HUES64 (cell line): Measurements from ENCODE around the gene GPR155.
"Not testable (repeated sequence)": the region's sequence is repeated elsewhere in the genome, so short reads cannot be mapped to it uniquely, and the experiment has no call there.

Experiments
- H3K27ac ChIP-seq: 2 replicates; pipeline ENCODE4 v1.7.0; 2013; ENCODE audit warnings: low read depth, low read length, inconsistent platforms
- H3K27me3 ChIP-seq: 2 replicates; pipeline ENCODE4 v1.6.1; 2013; ENCODE audit warnings: mild to moderate bottlenecking, low read length; ENCODE audit not compliant: insufficient read depth
- H3K36me3 ChIP-seq: 2 replicates; pipeline ENCODE4 v1.6.1; 2013; ENCODE audit warnings: mild to moderate bottlenecking, low read length; ENCODE audit not compliant: insufficient read depth
- H3K4me1 ChIP-seq: 2 replicates; pipeline ENCODE4 v1.6.1; 2013; ENCODE audit warnings: mild to moderate bottlenecking, low read length, moderate library complexity; ENCODE audit not compliant: insufficient read depth
- H3K4me3 ChIP-seq: 2 replicates; pipeline ENCODE4 v1.5.1; 2013; ENCODE audit warnings: mild to moderate bottlenecking, low read length, moderate library complexity
- H3K9ac ChIP-seq: 2 replicates; pipeline ENCODE4 v1.6.1; 2013; ENCODE audit warnings: mild to moderate bottlenecking, low read depth, low read length
- H3K9me3 ChIP-seq: 2 replicates; pipeline ENCODE4 v1.6.1; 2013; ENCODE audit warnings: low read depth, low read length; ENCODE audit not compliant: insufficient read depth
- WGBS: fragments of 150-250, 120-280 bp; methylation state at CpG from one replicate; pipeline ENCODE4 v1.1.7; 2013; ENCODE audit warnings: missing lambda C conversion rate; 5-methylcytosine and 5-hydroxymethylcytosine counted together

Gene GPR155

DNA sequence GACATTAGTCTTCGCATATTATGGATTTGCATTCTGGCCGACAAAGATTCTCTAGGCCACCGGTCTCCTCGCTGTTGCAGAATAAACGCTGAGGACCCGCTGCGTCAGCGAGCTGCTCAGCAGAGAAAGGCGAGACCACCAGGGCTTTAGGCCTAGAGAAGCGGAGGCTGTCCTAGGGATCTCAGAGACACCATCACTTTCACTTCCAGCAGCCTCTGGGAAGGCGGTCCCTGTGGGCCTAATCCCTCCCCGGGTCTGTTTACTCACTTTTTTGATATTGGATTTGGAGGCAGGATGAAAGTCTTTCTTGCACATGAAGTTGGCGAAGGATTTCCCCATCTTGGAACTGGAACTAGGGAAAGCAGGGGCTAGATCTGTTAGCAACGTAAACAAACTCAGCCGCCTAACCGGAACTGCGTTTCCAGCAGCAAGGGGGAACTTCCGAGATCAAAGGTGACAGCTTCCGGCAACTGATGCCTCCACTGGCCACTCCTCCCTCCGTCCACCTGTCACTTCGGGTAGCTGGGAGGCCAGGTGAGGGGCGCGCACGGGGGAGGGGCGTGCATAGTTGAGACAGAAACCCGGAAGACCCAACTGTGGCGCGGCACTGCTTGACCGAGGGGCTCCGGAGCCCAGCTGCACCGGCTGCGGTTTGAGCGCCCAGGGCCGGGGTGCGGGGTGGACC lies 91.4 kb downstream of the GPR155 start, which contains the start of gene SCRN3:
SCRN3 (plus strand) TSS at position 447 of the 685 bp plus-strand sequence. CDS start 2,554 bp downstream, outside the sequence.
- H3K9ac ChIP-seq: peak within 1 kb of the TSS; percentile 59
- no peaks in the 10 kb centered on the region; the same call in 1 of the 2 replicates for H3K4me1 ChIP-seq
- 1% methylated on average over 35 of the region's 35 CpGs for WGBS
- no peaks in the 10 kb centered on the region for H3K36me3 ChIP-seq
- no peaks in the 10 kb centered on the region for H3K9me3 ChIP-seq
- no peaks in the 10 kb centered on the region for H3K27me3 ChIP-seq
- peak within 1 kb of the TSS; percentile 50; the same call in 1 of the 2 replicates for H3K27ac ChIP-seq
- peak within 1 kb of the TSS; percentile 89 for H3K4me3 ChIP-seq

DNA sequence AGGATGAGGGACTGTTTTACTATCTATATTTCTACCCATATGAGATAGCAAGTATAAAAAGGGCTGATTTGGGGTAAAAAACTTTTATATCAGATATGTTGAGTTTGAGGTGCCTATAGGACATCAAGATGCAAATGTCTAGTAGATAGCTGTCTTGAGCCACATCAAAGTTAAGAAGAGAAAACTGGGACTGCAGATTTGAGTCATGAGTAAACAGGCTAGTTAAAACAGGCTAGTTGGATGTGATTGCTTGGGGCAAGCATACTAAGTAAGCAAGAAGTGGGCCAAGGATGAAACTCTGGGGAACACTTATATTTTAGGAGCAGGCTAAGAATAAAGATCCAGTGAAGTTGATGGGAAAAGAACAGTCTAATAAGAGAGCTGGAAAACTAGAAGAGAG lies 94.1 kb downstream of the GPR155 start:
- Histone ChIP-seq H3K4me3 (no peak overlapping the region), H3K27ac (no peak overlapping the region), H3K27me3 (no peaks in the 10 kb centered on the region), H3K36me3 (no peaks in the 10 kb centered on the region), H3K4me1 (no peaks in the 10 kb centered on the region; the same call in 1 of the 2 replicates), H3K9ac (no peak overlapping the region), H3K9me3 (no peaks in the 10 kb centered on the region)

DNA sequence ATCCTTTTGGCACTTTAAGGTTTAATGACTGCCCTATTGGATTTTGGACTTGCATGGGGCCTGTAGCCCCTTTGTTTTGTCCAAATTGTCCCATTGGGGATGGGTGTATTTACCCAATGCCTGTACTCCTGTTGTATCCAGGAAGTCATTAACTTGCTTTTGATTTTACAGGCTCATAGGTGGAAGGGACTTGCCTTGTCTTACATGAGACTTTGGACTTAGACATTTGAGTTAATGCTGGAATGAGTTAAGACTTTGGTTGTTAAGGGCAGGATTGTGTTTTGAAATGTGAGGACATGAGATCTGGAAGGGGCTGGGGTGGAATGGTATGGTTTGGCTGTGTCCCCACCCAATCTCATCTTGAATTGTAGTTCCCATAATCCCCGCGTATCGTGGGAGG lies 96.5 kb downstream of the GPR155 start:
- WGBS: 98% methylated on average over 3 of the region's 3 CpGs
- peaks cover 21% of the 10 kb centered on the region for H3K36me3 ChIP-seq
- not testable (repeated sequence) for H3K27me3 ChIP-seq, H3K27ac ChIP-seq, H3K4me3 ChIP-seq, H3K9me3 ChIP-seq, H3K4me1 ChIP-seq, H3K9ac ChIP-seq

DNA sequence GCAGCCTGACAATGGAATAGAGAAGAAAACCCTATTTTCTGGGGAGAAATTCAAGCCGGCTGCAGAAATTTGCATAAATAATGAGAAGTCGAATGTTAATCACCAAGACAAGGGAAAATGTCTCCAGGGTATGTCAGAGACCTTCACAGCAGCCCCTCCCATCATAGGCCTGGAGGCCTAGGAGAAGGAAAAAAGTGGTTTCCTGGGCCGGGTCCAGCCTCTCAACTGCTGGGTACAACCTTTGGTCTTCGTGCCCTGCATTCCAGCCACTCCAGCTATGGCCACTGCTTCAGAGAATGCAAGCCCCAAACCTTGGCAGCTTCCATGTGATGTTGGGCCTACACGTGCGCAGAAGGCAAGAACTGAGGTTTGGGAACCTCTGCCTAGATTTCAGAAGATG lies 97.3 kb downstream of the GPR155 start:
- Histone ChIP-seq H3K4me3 (no peak overlapping the region), H3K27me3 (no peaks in the 10 kb centered on the region), H3K9ac (no peak overlapping the region), H3K27ac (no peak overlapping the region), H3K36me3 (peaks cover 23% of the 10 kb centered on the region), H3K9me3 (no peaks in the 10 kb centered on the region), H3K4me1 (no peaks in the 10 kb centered on the region)
- 93% methylated on average over 6 of the region's 6 CpGs for whole genome bisulfite sequencing

DNA sequence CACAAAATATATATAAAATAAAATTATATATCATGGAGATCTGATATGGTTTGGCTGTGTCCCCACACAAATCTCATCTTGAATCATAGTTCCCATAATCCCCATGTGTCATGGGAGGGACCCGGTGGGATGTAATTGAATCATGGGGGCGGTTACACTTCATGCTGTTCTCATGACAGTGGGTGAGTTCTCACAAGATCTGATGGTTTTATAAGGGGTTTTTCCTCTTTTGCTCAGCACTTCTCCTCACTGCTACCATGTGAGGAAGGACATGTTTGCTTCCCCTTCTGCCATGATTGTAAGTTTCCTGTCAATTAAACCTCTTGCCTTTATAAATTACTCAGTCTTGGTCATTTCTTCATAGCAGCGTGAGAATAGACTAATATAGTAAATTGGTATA lies 98.1 kb downstream of the GPR155 start:
- not testable (repeated sequence) for H3K4me3 ChIP-seq, H3K9me3 ChIP-seq, H3K27me3 ChIP-seq, H3K4me1 ChIP-seq, H3K27ac ChIP-seq, H3K9ac ChIP-seq
- over 99% methylated on average over 3 of the region's 3 CpGs for whole genome bisulfite sequencing
- H3K36me3 ChIP-seq: peaks cover 27% of the 10 kb centered on the region

DNA sequence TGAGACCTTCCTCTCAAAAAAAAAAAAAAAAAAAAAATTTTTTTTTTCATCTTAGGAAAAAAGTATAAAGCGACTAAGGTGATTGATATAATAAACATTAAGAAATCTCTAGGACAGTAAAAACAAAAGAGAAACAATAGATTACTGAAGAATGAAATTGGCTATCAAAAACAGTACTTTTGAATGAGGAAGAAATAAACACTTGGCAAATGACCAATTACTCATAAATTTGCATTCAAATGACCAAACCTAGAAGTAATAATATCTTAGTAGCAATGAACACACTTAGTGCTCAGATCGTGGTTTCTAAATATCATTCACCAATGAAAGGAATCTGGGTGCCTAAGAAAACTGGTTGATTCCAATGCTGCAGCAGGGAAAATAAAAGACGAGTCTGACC lies 101.6 kb downstream of the GPR155 start:
- Histone ChIP-seq H3K9me3 (no peaks in the 10 kb centered on the region), H3K4me1 (no peaks in the 10 kb centered on the region), H3K27me3 (no peaks in the 10 kb centered on the region), H3K4me3 (no peak overlapping the region), H3K27ac (no peak overlapping the region), H3K9ac (no peak overlapping the region), H3K36me3 (peaks cover 40% of the 10 kb centered on the region)
- 98% methylated on average over 2 of the region's 3 CpGs for WGBS

DNA sequence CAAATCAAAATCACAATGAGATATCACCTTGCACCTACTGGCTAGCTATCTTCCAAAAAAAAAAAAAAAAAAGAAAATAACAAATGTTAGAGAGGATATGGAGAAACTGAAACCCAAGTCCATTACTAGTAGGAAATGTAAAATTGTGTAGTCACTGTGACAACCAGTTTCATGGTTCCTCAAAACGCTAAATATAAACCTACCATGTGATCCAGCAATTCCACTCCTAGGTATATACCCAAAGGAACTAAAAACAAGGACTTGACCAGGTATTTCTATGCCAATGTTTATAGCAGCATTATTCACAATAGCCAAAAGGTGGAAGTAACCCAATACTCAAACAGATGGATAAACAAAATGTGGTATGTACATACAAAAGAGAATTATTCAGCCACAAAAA lies 103.0 kb downstream of the GPR155 start:
- Histone ChIP-seq H3K36me3 (peaks cover 52% of the 10 kb centered on the region), H3K27ac (no peak overlapping the region), H3K9me3 (no peaks in the 10 kb centered on the region), H3K9ac (no peak overlapping the region), H3K4me1 (no peaks in the 10 kb centered on the region), H3K4me3 (no peak overlapping the region), H3K27me3 (no peaks in the 10 kb centered on the region)
- WGBS: 91% methylated on average over 1 of the region's 1 CpG
